ENCODE results near the gene AGPAT1. TPM values are rescaled to one million over a fixed set of nuclear protein-coding genes. Genes with fewer than 3 reads are reported as not detected.

AGPAT1 gene
- polyA plus RNA-seq, 3 donors, result 9.9 to 34.4 (median 11.3) TPM

GRCh38 chr6:32126880-32127279 is 49.0 kb downstream of the AGPAT1 start:
- Histone ChIP-seq H3K27me3 (ENCODE audit: control insufficient read depth in 2 of 2, insufficient read depth in 2 of 2, low read length in 2 of 2) (no peaks in the 10 kb centered on the region), H3K4me2 (replicated peaks; ENCODE audit: extremely low read depth, low read length, poor library complexity, severe bottlenecking) (peak overlapping the region; percentile 88), H4K20me1 (ENCODE audit: insufficient read depth, low read length) (peaks cover 19% of the 10 kb centered on the region), H3K27ac (ENCODE audit: low read depth in 1 of 2, low read length in 2 of 2) (peak overlapping the region in 1 of 2 donors; percentile 98), H3K4me1 (ENCODE audit: control insufficient read depth in 1 of 2, insufficient read depth in 2 of 2, low read length in 2 of 2) (peaks cover 36 to 50% of the 10 kb centered on the region in 2 donors), H3K36me3 (replicated peaks in 1 of 2; ENCODE audit: control insufficient read depth in 1 of 2, insufficient read depth in 2 of 2, low read length in 2 of 2) (peaks cover 31 to 47% of the 10 kb centered on the region in 2 donors), H3K4me3 (replicated peaks in 1 of 3; ENCODE audit: low read depth in 2 of 3, low read length in 3 of 3) (peak overlapping the region; percentile 89 to 100 (median 94)), H2AFZ (ENCODE audit: insufficient read depth, low read depth, low read length, poor library complexity, severe bottlenecking) (no peak overlapping the region), H3K9me3 (replicated peaks in 1 of 2; ENCODE audit: control insufficient read depth in 1 of 2, insufficient read depth in 1 of 2, low read length in 2 of 2) (no peaks in the 10 kb centered on the region), H3K9ac (ENCODE audit: insufficient read depth, low read length, poor library complexity, severe bottlenecking) (peak overlapping the region; percentile 94), H3K79me2 (ENCODE audit: insufficient read depth, low read length) (peaks cover 51% of the 10 kb centered on the region)
- no peak for DNase-seq
- TF ChIP-seq CTCF (IDR thresholded peaks at IDR 0.05), result no peak
- no peaks in the 10 kb centered on the region for H3K27me3 Mint-ChIP-seq (ENCODE audit: low read depth in 3 of 3)
- intact Hi-C loops (cut with micrococcal nuclease), result no loop called here
- peak overlapping the region; percentile 43 to 98 (median 96) for H3K27ac Mint-ChIP-seq
- 60% methylated on average over 7 of the region's 8 CpGs for WGBS (ENCODE audit: insufficient coverage)
- peaks cover 0 to 2% (median 0%) of the 10 kb centered on the region in 7 donors for H3K9me3 Mint-ChIP-seq
- H3K4me3 Mint-ChIP-seq, result peak overlapping the region; percentile 96 to 97
- H3K4me1 Mint-ChIP-seq, result peaks cover 42% of the 10 kb centered on the region
- H3K36me3 Mint-ChIP-seq, result peaks cover 33 to 45% of the 10 kb centered on the region in 2 donors

GRCh38 chr6:32123681-32124080 is 52.2 kb downstream of the AGPAT1 start:
- Histone ChIP-seq H3K27me3 (ENCODE audit: control insufficient read depth in 2 of 2, insufficient read depth in 2 of 2, low read length in 2 of 2) (no peaks in the 10 kb centered on the region), H2AFZ (ENCODE audit: insufficient read depth, low read depth, low read length, poor library complexity, severe bottlenecking) (no peak overlapping the region), H4K20me1 (ENCODE audit: insufficient read depth, low read length) (peaks cover 32% of the 10 kb centered on the region), H3K4me2 (replicated peaks; ENCODE audit: extremely low read depth, low read length, poor library complexity, severe bottlenecking) (no peak overlapping the region), H3K4me3 (replicated peaks in 1 of 3; ENCODE audit: low read depth in 2 of 3, low read length in 3 of 3) (no peak overlapping the region), H3K9me3 (replicated peaks in 1 of 2; ENCODE audit: control insufficient read depth in 1 of 2, insufficient read depth in 1 of 2, low read length in 2 of 2) (no peaks in the 10 kb centered on the region), H3K9ac (ENCODE audit: insufficient read depth, low read length, poor library complexity, severe bottlenecking) (no peak overlapping the region), H3K4me1 (ENCODE audit: control insufficient read depth in 1 of 2, insufficient read depth in 2 of 2, low read length in 2 of 2) (peaks cover 20 to 31% of the 10 kb centered on the region in 2 donors), H3K36me3 (replicated peaks in 1 of 2; ENCODE audit: control insufficient read depth in 1 of 2, insufficient read depth in 2 of 2, low read length in 2 of 2) (peaks cover 61 to 76% of the 10 kb centered on the region in 2 donors), H3K27ac (ENCODE audit: low read depth in 1 of 2, low read length in 2 of 2) (no peak overlapping the region), H3K79me2 (ENCODE audit: insufficient read depth, low read length) (peaks cover 43% of the 10 kb centered on the region)
- H3K4me3 Mint-ChIP-seq, result no peak overlapping the region
- H3K27ac Mint-ChIP-seq, result peak overlapping the region; percentile 12 to 83 (median 47)
- TF ChIP-seq CTCF (IDR thresholded peaks at IDR 0.05), result no peak
- WGBS (ENCODE audit: insufficient coverage), result 94% methylated on average over 3 of the region's 4 CpGs
- H3K27me3 Mint-ChIP-seq (ENCODE audit: low read depth in 3 of 3), result peaks cover 0 to 2% (median 0%) of the 10 kb centered on the region in 3 donors
- no peak for DNase-seq
- peaks cover 58 to 77% of the 10 kb centered on the region in 2 donors for H3K36me3 Mint-ChIP-seq
- intact Hi-C loops (cut with micrococcal nuclease), result loop anchor here in 1 of 2 donors (5.0 kb wide), 1 partner anchor 54 kb away; the partner anchor contains the start of genes AGPAT1 and RNF5
- H3K9me3 Mint-ChIP-seq, result peaks cover 0 to 2% (median 0%) of the 10 kb centered on the region in 7 donors
- peaks cover 35% of the 10 kb centered on the region for H3K4me1 Mint-ChIP-seq
